Right lobe of liver (tissue), 6 donors: ENCODE results near the gene RBKS. TPM values are rescaled to one million over a fixed set of nuclear protein-coding genes. Genes with fewer than 3 reads are reported as not detected.
A peak's percentile ranks its signal among the peaks of the same experiment; 100 is the strongest.

Experiments used
- ATAC-seq, 4 donors: fragments of 200-7000 bp; cut with Tn5 transposase; one replicate each; pipeline ENCODE4 v1.9.1; 2020; ENCODE audit warnings: mild to moderate bottlenecking in 4 of 4, moderate library complexity in 4 of 4
- DNase-seq, 3 donors: peaks; one replicate each; pipeline ENCODE4 v3.0.0-alpha.2; 2020
- H3K27ac ChIP-seq, 3 donors: fragments of 200-600 bp; one replicate each; pipeline ENCODE4 v1.8.0; 2022
- H3K27me3 ChIP-seq, 2 donors: fragments of 200-600 bp; one replicate each; pipeline ENCODE4 v1.8.0; 2022
- H3K36me3 ChIP-seq, 4 donors: fragments of 200-600 bp; sonication (generic) in 1 of 4; one replicate each; pipeline versions ENCODE4 v1.5.1 to v1.8.0; 2017 to 2022; ENCODE audit warnings: control low read depth in 1 of 4
- H3K4me1 ChIP-seq, 4 donors: fragments of 200-600 bp; sonication (generic) in 1 of 4; one replicate each; pipeline versions ENCODE4 v1.5.1 to v1.8.0; 2017 to 2022; ENCODE audit warnings: control low read depth in 1 of 4
- H3K4me3 ChIP-seq, 3 donors: fragments of 200-600 bp; one replicate each; pipeline ENCODE4 v1.8.0; 2022
- H3K9me3 ChIP-seq, 4 donors: fragments of 200-600 bp; sonication (generic) in 1 of 4; one replicate each; pipeline versions ENCODE4 v1.5.1 to v1.8.0; 2017 to 2022; ENCODE audit warnings: control low read depth in 1 of 4
- POLR2A ChIP-seq: fragments of 450-650 bp; IDR thresholded peaks from one replicate; pipeline ENCODE4 v1.6.1; 2017; ENCODE audit warnings: antibody characterized with exemption, mild to moderate bottlenecking
- WGBS: methylation state at CpG from one replicate; pipeline ENCODE4 v1.1.6; 2018; ENCODE audit warnings: low coverage, low lambda C conversion rate; ENCODE audit not compliant: insufficient coverage; ENCODE audit errors: missing lambda C conversion rate; 5-methylcytosine and 5-hydroxymethylcytosine counted together
- intact Hi-C, 2 donors: fragments of 100-400 bp; cut with DNase I; formaldehyde crosslinking; loops; one replicate each; pipeline versions ENCODE4 v1.11.2 to v1.14.1; 2022
- total RNA-seq, 6 experiments: library from RNA; depleted of rRNA in 2 of 6; stranded (reverse); fragments of >200 nt in 2 of 6; fragmentation: NEBNext Ultra II Directional in 3 of 6; extraction: Animal tissue kit (Norgen Biotek cat#: 25700) in 3 of 6; gene quantifications; one replicate each; pipeline versions ENCODE4 v1.1.0 to v1.2.4, GENCODE V29; 2016 to 2023
- TF ChIP-seq, protein P1 (sequence below), 4 donors: fragments of 200-600 bp in 3 of 4; fragments of 450-650 bp in 1 of 4; IDR thresholded peaks; one replicate each; pipeline versions ENCODE4 v1.5.1 to v1.8.0; 2016 to 2022; ENCODE audit warnings: antibody characterized with exemption in 4 of 4, mild to moderate bottlenecking in 2 of 4
- donor health status: DM: no; HTN: yes; CAD: no.
- donor health status: DM: no; HTN: no; CAD: no.
- donor health status: DM: no; HTN: no; CAD: no.
- donor health status: DM: no; HTN: yes; CAD: no.
- donor health status: DM: no; HTN: yes; CAD: no.

The RBKS gene
- total RNA-seq, 6 experiments from 2014 or later: 13.5 to 18.6 (median 16.0) TPM

DNA sequence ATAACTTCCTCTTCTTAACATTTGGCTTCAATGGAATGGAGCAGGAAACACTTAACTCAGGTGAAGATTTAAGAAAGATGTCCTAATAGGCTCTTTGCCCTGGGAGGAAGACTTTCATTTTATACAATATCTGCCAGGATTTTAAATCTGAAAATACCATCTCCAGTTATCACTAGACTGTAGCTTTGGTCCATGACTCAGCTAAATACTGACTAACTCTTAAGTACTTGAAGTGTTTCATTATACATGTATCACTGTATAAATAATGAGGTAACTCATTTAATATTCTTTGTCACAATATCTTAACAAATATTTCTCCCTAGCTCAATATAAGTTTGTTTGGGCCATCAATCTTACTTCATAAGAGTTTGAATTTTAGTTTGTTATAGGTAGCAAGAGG lies 34.7 kb downstream of the RBKS start:
- Histone ChIP-seq H3K27ac (no peak overlapping the region), H3K4me3 (no peak overlapping the region), H3K27me3 (no peaks in the 10 kb centered on the region), H3K4me1 (peaks cover 0 to 9% (median 4%) of the 10 kb centered on the region in 4 donors), H3K9me3 (no peaks in the 10 kb centered on the region), H3K36me3 (no peaks in the 10 kb centered on the region)
- DNase-seq: no peak
- TF ChIP-seq, protein P1, sequence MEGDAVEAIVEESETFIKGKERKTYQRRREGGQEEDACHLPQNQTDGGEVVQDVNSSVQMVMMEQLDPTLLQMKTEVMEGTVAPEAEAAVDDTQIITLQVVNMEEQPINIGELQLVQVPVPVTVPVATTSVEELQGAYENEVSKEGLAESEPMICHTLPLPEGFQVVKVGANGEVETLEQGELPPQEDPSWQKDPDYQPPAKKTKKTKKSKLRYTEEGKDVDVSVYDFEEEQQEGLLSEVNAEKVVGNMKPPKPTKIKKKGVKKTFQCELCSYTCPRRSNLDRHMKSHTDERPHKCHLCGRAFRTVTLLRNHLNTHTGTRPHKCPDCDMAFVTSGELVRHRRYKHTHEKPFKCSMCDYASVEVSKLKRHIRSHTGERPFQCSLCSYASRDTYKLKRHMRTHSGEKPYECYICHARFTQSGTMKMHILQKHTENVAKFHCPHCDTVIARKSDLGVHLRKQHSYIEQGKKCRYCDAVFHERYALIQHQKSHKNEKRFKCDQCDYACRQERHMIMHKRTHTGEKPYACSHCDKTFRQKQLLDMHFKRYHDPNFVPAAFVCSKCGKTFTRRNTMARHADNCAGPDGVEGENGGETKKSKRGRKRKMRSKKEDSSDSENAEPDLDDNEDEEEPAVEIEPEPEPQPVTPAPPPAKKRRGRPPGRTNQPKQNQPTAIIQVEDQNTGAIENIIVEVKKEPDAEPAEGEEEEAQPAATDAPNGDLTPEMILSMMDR (IDR thresholded peaks at IDR 0.05): no peak
- no peak for TF ChIP-seq POLR2A
- peak in 1 of 4 donors; percentile 46 for ATAC-seq
- intact Hi-C loops: no loop called here

DNA sequence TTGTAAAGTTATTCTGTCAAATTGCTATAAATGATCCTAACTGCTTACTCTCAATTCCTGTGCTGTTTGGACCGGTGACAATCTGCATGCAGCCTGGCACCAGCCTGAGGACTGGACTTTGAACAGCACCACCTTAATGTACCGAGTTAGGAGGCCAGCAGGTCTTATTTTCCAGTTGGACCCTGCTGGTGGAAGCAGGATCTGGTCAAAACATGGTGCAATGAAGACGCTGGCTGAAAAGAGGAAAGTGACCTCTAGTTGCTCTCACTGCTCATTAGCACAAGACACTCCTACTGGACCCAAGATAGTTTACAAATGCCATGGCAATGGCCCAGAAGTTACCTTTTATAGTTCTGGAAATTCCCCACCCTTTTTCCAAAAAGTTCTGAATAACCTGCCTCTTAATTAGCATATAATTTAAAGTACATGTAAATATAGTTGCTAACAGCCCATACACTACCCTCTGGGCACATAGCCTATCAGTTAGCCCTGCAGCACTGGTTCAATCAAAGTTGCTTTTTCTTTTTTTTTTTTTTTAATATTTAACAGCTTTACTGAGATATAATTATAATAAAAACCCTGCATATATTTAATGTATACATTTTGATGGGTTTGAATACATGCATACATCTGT lies 35.8 kb downstream of the RBKS start:
- ATAC-seq: peak; percentile 79 to 89 (median 85)
- H3K27me3 ChIP-seq: no peaks in the 10 kb centered on the region
- no peak overlapping the region for H3K4me3 ChIP-seq
- WGBS: 34% methylated on average over 3 of the region's 3 CpGs
- H3K27ac ChIP-seq: no peak overlapping the region
- H3K36me3 ChIP-seq: no peaks in the 10 kb centered on the region
- intact Hi-C loops: no loop called here
- TF ChIP-seq, protein P1 (IDR thresholded peaks at IDR 0.05): no peak
- TF ChIP-seq POLR2A: no peak
- H3K9me3 ChIP-seq: no peaks in the 10 kb centered on the region
- DNase-seq: peak; percentile 22 to 62 (median 57)
- H3K4me1 ChIP-seq: peaks cover 0 to 9% (median 4%) of the 10 kb centered on the region in 4 donors

DNA sequence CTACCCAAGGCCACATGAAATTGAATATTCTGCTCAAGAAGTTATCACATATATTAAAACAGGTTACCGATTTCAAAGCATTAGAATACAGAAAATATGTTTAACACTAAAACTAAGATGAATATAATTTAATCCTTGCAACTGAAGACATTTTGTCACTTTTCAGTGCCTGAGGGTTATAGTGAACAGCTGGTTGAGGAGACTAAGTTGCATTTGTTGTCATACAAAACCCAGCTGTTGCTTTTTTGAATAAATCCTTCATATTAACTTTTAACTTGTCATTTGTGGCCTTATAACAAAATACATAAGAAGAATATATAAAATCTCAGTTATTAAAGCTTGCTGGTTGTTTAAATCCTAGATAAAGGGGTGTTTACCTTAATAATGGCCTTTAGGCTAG lies 37.5 kb downstream of the RBKS start:
- H3K27ac ChIP-seq: no peak overlapping the region
- H3K27me3 ChIP-seq: no peaks in the 10 kb centered on the region
- ATAC-seq: no peak
- H3K4me1 ChIP-seq: peaks cover 0 to 9% (median 4%) of the 10 kb centered on the region in 4 donors
- H3K4me3 ChIP-seq: no peak overlapping the region
- no peaks in the 10 kb centered on the region for H3K36me3 ChIP-seq
- no peak for TF ChIP-seq POLR2A
- TF ChIP-seq, protein P1 (IDR thresholded peaks at IDR 0.05): no peak
- H3K9me3 ChIP-seq: no peaks in the 10 kb centered on the region
- no peak for DNase-seq
- WGBS: 100% methylated on average over 1 of the region's 1 CpG
- intact Hi-C loops: no loop called here

DNA sequence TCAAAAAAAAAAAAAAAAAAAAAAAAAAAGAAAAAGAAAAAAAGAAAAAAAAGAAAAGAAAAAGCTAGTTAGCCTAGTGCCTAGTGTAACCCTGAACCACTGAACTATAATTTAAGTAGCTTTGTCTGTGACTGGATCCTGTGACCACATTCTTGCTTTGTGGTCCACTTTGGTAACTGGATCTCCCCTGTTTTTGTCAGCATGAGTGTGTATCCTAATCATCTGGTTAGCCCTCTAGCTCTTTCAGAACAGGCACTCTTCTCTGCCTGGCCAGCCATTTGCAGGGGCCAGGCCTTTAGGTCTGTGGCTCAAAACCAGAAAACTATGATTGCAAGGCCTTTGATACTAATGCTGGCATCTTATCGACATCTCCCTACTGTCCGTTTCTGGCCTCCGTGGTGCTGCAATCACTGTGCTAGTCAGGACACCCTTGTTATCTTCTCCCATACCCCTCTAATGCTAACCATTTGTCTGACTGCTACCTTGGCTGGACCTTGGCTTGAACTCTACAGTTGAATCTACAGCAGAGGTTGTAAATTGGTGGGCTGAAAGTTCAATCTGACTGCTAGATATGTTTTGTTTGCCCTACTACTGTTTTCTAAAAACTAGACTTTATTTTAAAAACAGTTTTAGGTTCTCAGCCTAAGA lies 40.5 kb downstream of the RBKS start:
- Histone ChIP-seq H3K4me1 (peaks cover 0 to 9% (median 4%) of the 10 kb centered on the region in 4 donors), H3K27me3 (no peaks in the 10 kb centered on the region), H3K9me3 (no peaks in the 10 kb centered on the region), H3K36me3 (peaks cover 0 to 7% (median 0%) of the 10 kb centered on the region in 4 donors), H3K4me3 (no peak overlapping the region), H3K27ac (no peak overlapping the region)
- TF ChIP-seq, protein P1 (IDR thresholded peaks at IDR 0.05): no peak
- no peak for TF ChIP-seq POLR2A
- WGBS: 86% methylated on average over 3 of the region's 3 CpGs
- intact Hi-C loops: no loop called here
- DNase-seq (no peak), ATAC-seq (no peak)
